Natural killer cell (primary cell): ENCODE data around the gene ACTN2. TPM values are rescaled to one million over a fixed set of nuclear protein-coding genes. Genes with fewer than 3 reads are reported as not detected.

Experiments
- ATAC-seq, 3 donors: fragments of 150-1000 bp in 2 of 3; fragments of 200-7000 bp in 1 of 3; cut with Tn5 transposase; 1 replicate in 1 of 3; 2 replicates in 2 of 3; pipeline ENCODE4 v1.10.0; 2021; ENCODE audit warnings: mild to moderate bottlenecking in 2 of 3, moderate library complexity in 2 of 3
- DNase-seq, 2 donors: peaks; one replicate each; pipeline versions ENCODE4 v3.0.0 to v3.0.0-alpha.2; 2013 to 2021; ENCODE audit warnings: mixed read lengths in 1 of 2
- H3K27ac ChIP-seq: one replicate; pipeline ENCODE4 v1.5.1; 2013; ENCODE audit warnings: mild to moderate bottlenecking, low read length
- H3K27me3 ChIP-seq: one replicate; pipeline ENCODE4 v1.6.1; 2013; ENCODE audit warnings: low read length; ENCODE audit not compliant: control insufficient read depth, insufficient read depth
- H3K36me3 ChIP-seq: one replicate; pipeline ENCODE4 v1.6.1; 2013; ENCODE audit warnings: low read length; ENCODE audit not compliant: control insufficient read depth, insufficient read depth
- H3K4me1 ChIP-seq: one replicate; pipeline ENCODE4 v1.6.1; 2013; ENCODE audit warnings: low read length; ENCODE audit not compliant: control insufficient read depth, insufficient read depth
- H3K4me3 ChIP-seq: one replicate; pipeline ENCODE4 v1.5.1; 2013; ENCODE audit warnings: low read length
- H3K9me3 ChIP-seq: one replicate; pipeline ENCODE4 v1.6.1; 2013; ENCODE audit warnings: low read length; ENCODE audit not compliant: control insufficient read depth, insufficient read depth
- H3K27ac Mint-ChIP-seq, 2 donors: one replicate each; pipeline ENCODE4 v1.8.0; 2022; ENCODE audit warnings: mild to moderate bottlenecking in 2 of 2, mixed read lengths in 2 of 2, moderate library complexity in 1 of 2
- H3K27me3 Mint-ChIP-seq, 2 donors: one replicate each; pipeline ENCODE4 v1.8.0; 2022; ENCODE audit warnings: low read depth in 2 of 2, mixed read lengths in 2 of 2
- H3K36me3 Mint-ChIP-seq: one replicate; pipeline ENCODE4 v1.8.0; 2022; ENCODE audit warnings: mixed read lengths
- H3K4me1 Mint-ChIP-seq, 2 donors: one replicate each; pipeline ENCODE4 v1.8.0; 2022; ENCODE audit warnings: mixed read lengths in 2 of 2
- H3K4me3 Mint-ChIP-seq: one replicate; pipeline ENCODE4 v1.8.0; 2022; ENCODE audit warnings: mild to moderate bottlenecking, moderate library complexity, mixed read lengths
- H3K9me3 Mint-ChIP-seq, 2 donors: one replicate each; pipeline ENCODE4 v1.8.0; 2022; ENCODE audit warnings: mixed read lengths in 2 of 2
- CTCF ChIP-seq: fragments of 200-600 bp; IDR thresholded peaks from one replicate; pipeline ENCODE4 v1.8.0; 2022; ENCODE audit warnings: antibody characterized with exemption
- WGBS: methylation state at CpG from one replicate; pipeline ENCODE4 v1.1.7; 2013; ENCODE audit warnings: missing lambda C conversion rate; ENCODE audit not compliant: insufficient coverage; 5-methylcytosine and 5-hydroxymethylcytosine counted together
- intact Hi-C: fragments of 100-400 bp; cut with micrococcal nuclease; formaldehyde crosslinking; loops from one replicate; pipeline ENCODE4 v1.14.2; 2022
- total RNA-seq, 4 donors: library from RNA; stranded (reverse); fragments of 120-200 nt in 1 of 4; gene quantifications; one replicate each; pipeline versions ENCODE4 v1.2.3 to v1.2.4, GENCODE V29; 2013 to 2022

The ACTN2 gene
- total RNA-seq, 3 donors from 2014 or later (not counting 1 experiment from before 2014, with no cell fraction given), result not detected

- H3K4me1 Mint-ChIP-seq, result peaks cover 0 to 5% of the 10 kb centered on the region in 2 donors
- Histone ChIP-seq H3K27me3 (no peaks in the 10 kb centered on the region), H3K4me1 (no peaks in the 10 kb centered on the region), H3K36me3 (no peaks in the 10 kb centered on the region), H3K4me3 (no peak overlapping the region), H3K27ac (no peak overlapping the region), H3K9me3 (no peaks in the 10 kb centered on the region)
- ATAC-seq, result no peak
- no peak overlapping the region for H3K4me3 Mint-ChIP-seq
- TF ChIP-seq CTCF, result no peak
- no peaks in the 10 kb centered on the region for H3K9me3 Mint-ChIP-seq
- 87% methylated on average over 6 of the region's 6 CpGs for WGBS
- intact Hi-C loops, result loop anchor here (10.0 kb wide), 1 partner anchor 656 kb away; no protein-coding TSS in a partner anchor
- DNase-seq, result no peak
- H3K27ac Mint-ChIP-seq, result no peak overlapping the region
- no peaks in the 10 kb centered on the region for H3K36me3 Mint-ChIP-seq
- H3K27me3 Mint-ChIP-seq, result peaks cover 0 to 5% of the 10 kb centered on the region in 2 donors
Measured at GRCh38 chr1:236760480-236760879, 74.2 kb downstream of the ACTN2 start.

- no peak overlapping the region for H3K4me3 Mint-ChIP-seq
- Histone ChIP-seq H3K4me1 (no peaks in the 10 kb centered on the region), H3K4me3 (no peak overlapping the region), H3K27me3 (no peaks in the 10 kb centered on the region), H3K27ac (no peak overlapping the region), H3K9me3 (no peaks in the 10 kb centered on the region), H3K36me3 (no peaks in the 10 kb centered on the region)
- H3K27me3 Mint-ChIP-seq, result peaks cover 3 to 10% of the 10 kb centered on the region in 2 donors
- 96% methylated on average over 14 of the region's 14 CpGs for WGBS
- intact Hi-C loops, result loop anchor here (10.0 kb wide), 1 partner anchor 656 kb away; no protein-coding TSS in a partner anchor
- peaks cover 0 to 5% of the 10 kb centered on the region in 2 donors for H3K4me1 Mint-ChIP-seq
- TF ChIP-seq CTCF, result no peak
- no peak overlapping the region for H3K27ac Mint-ChIP-seq
- no peaks in the 10 kb centered on the region for H3K36me3 Mint-ChIP-seq
- ATAC-seq, result no peak
- H3K9me3 Mint-ChIP-seq, result no peaks in the 10 kb centered on the region
- no peak for DNase-seq
Measured at GRCh38 chr1:236760986-236761385, 74.7 kb downstream of the ACTN2 start.

- H3K27me3 ChIP-seq, result no peaks in the 10 kb centered on the region
- Mint-ChIP-seq H3K9me3 (no peaks in the 10 kb centered on the region), H3K4me1 (peaks cover 0 to 5% of the 10 kb centered on the region in 2 donors), H3K4me3 (no peak overlapping the region), H3K36me3 (no peaks in the 10 kb centered on the region), H3K27me3 (peaks cover 4 to 16% of the 10 kb centered on the region in 2 donors), H3K27ac (no peak overlapping the region)
- TF ChIP-seq CTCF, result no peak
- ATAC-seq, result no peak
- H3K27ac ChIP-seq, result no peak overlapping the region
- WGBS, result 93% methylated on average over 5 of the region's 5 CpGs
- no peaks in the 10 kb centered on the region for H3K9me3 ChIP-seq
- H3K4me3 ChIP-seq, result no peak overlapping the region
- no peak for DNase-seq
- intact Hi-C loops, result loop anchor here (10.0 kb wide), 1 partner anchor 657 kb away; no protein-coding TSS in a partner anchor
- H3K4me1 ChIP-seq, result no peaks in the 10 kb centered on the region
- H3K36me3 ChIP-seq, result no peaks in the 10 kb centered on the region
Measured at GRCh38 chr1:236761397-236762132, 75.3 kb downstream of the ACTN2 start.
